NCI-H2081 treated with DMSO at 0.1 percent for 48 hours (cell line): ENCODE measurements around the gene CDH13.
A peak's percentile ranks its signal among the peaks of the same experiment; 100 is the strongest.

Experiments
- DNase-seq: peaks from one replicate; lab custom pipeline; 2025; lab: John Stamatoyannopoulos, UW

The CDH13 gene

GRCh38 chr16:83723901-83724300 is 1097.1 kb downstream of the CDH13 start:
- no peak for DNase-seq

GRCh38 chr16:83724585-83724984 is 1097.8 kb downstream of the CDH13 start:
- DNase-seq = no peak

- no peak for DNase-seq
Observed at GRCh38 chr16:83725313-83725712, 1098.5 kb downstream of the CDH13 start.

- no peak for DNase-seq
Observed at GRCh38 chr16:83727018-83727417, 1100.2 kb downstream of the CDH13 start.

GRCh38 chr16:83727751-83728352 is 1101.1 kb downstream of the CDH13 start:
- DNase-seq = no peak

GRCh38 chr16:83728492-83728891 is 1101.7 kb downstream of the CDH13 start:
- DNase-seq = peak; percentile 22

GRCh38 chr16:83730812-83731211 is 1104.0 kb downstream of the CDH13 start:
- DNase-seq = no peak

- no peak for DNase-seq
Observed at GRCh38 chr16:83732536-83732935, 1105.8 kb downstream of the CDH13 start.

- DNase-seq = no peak
Observed at GRCh38 chr16:83733301-83733700, 1106.5 kb downstream of the CDH13 start.

GRCh38 chr16:83734136-83734535 is 1107.4 kb downstream of the CDH13 start:
- DNase-seq = no peak

- DNase-seq = no peak
Observed at GRCh38 chr16:83737729-83738354, 1111.1 kb downstream of the CDH13 start.

GRCh38 chr16:83738923-83739503 is 1112.2 kb downstream of the CDH13 start:
- DNase-seq = no peak

GRCh38 chr16:83742124-83742899 is 1115.5 kb downstream of the CDH13 start:
- DNase-seq = no peak

GRCh38 chr16:83743241-83743640 is 1116.5 kb downstream of the CDH13 start:
- no peak for DNase-seq

- no peak for DNase-seq
Observed at GRCh38 chr16:83743720-83744119, 1117.0 kb downstream of the CDH13 start.

- DNase-seq = no peak
Observed at GRCh38 chr16:83744441-83744981, 1117.7 kb downstream of the CDH13 start.

- no peak for DNase-seq
Observed at GRCh38 chr16:83746611-83747010, 1119.8 kb downstream of the CDH13 start.

GRCh38 chr16:83747936-83748335 is 1121.2 kb downstream of the CDH13 start:
- no peak for DNase-seq

- no peak for DNase-seq
Observed at GRCh38 chr16:83755391-83755790, 1128.6 kb downstream of the CDH13 start.

- no peak for DNase-seq
Observed at GRCh38 chr16:83762141-83762991, 1135.6 kb downstream of the CDH13 start.

- no peak for DNase-seq
Observed at GRCh38 chr16:83762992-83763358, 1136.2 kb downstream of the CDH13 start.

- no peak for DNase-seq
Observed at GRCh38 chr16:83768986-83769385, 1142.2 kb downstream of the CDH13 start.
